Activated CD8-positive, alpha-beta memory T cell treated with anti-CD3 and anti-CD28 coated beads, Interleukin-2, amount 10 ng/mL, durations not matched to agents 7 days and 5 days (primary cell): ENCODE results near the gene MRS2. TPM values are rescaled to one million over a fixed set of nuclear protein-coding genes. Genes with fewer than 3 reads are reported as not detected.

Source experiments
- ATAC-seq: fragments of 150-1000 bp; cut with Tn5 transposase; one replicate; pipeline ENCODE4 v1.10.0; 2021; ENCODE audit warnings: moderate library complexity
- CTCF ChIA-PET: fragments of 350-600 bp; sonication (Branson Sonifier 250); formaldehyde crosslinking; loops from one replicate; lab custom pipeline; 2021; ENCODE audit warnings: antibody characterized with exemption; lab: Charles Lee
- DNase-seq: peaks from one replicate; pipeline ENCODE4 v3.0.0-alpha.2; 2020
- H3K27ac Mint-ChIP-seq: one replicate; pipeline ENCODE4 v1.8.0; 2021; ENCODE audit warnings: mild to moderate bottlenecking, mixed read lengths
- H3K27me3 Mint-ChIP-seq: one replicate; pipeline ENCODE4 v1.8.0; 2021; ENCODE audit warnings: mixed read lengths
- H3K36me3 Mint-ChIP-seq: one replicate; pipeline ENCODE4 v1.8.0; 2021; ENCODE audit warnings: mild to moderate bottlenecking, mixed read lengths
- H3K4me1 Mint-ChIP-seq: one replicate; pipeline ENCODE4 v1.8.0; 2021; ENCODE audit warnings: mixed read lengths
- H3K4me3 Mint-ChIP-seq: one replicate; pipeline ENCODE4 v1.8.0; 2021; ENCODE audit warnings: mild to moderate bottlenecking, moderate library complexity, mixed read lengths
- H3K9me3 Mint-ChIP-seq: one replicate; pipeline ENCODE4 v1.8.0; 2022; ENCODE audit warnings: low read depth, mixed read lengths
- total RNA-seq, 2 experiments: library from RNA; stranded (reverse); gene quantifications; one replicate each; pipeline ENCODE4 v1.2.3, GENCODE V29; 2021

Gene MRS2
- total RNA-seq, 2 experiments from 2014 or later, result 18.4 to 22.1 TPM

DNA sequence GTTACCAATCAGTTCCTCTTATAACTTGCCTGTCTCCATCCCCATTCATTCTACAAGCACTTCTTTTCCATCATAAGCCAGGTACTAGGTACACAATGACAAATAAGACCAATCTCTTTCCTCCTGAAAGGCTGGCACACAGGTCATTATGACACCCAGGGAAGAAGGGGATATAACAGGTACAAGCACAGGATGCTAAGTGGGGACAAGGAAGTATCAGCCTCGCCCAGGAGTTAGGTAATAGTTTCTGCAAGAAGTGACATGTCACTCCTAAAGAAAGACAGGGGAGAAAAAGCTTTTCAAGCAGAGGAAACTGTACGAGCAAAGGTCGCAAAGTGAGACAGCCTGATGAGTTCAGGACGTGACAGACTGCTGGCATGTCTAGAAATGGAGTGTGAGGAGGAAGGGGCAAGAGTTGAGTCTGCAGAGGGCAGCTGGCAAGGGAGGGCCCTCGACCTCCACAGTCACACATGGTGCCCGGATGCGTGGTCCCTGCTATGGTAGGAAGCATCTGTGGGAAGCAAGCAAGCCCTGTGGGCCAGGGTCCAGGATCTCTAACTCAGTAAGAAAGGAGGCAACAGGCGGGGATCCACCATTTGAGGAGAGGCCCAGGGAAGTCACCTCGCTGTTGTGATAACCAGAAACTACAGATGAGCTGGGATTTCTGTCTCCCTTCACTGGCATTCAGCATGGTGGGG is 46.2 kb downstream of the MRS2 start:
- Mint-ChIP-seq H3K27me3 (no peaks in the 10 kb centered on the region), H3K9me3 (no peaks in the 10 kb centered on the region), H3K27ac (no peak overlapping the region), H3K4me3 (no peak overlapping the region), H3K36me3 (no peaks in the 10 kb centered on the region), H3K4me1 (no peaks in the 10 kb centered on the region)
- CTCF ChIA-PET, result no interaction called here
- ATAC-seq (no peak), DNase-seq (no peak)

DNA sequence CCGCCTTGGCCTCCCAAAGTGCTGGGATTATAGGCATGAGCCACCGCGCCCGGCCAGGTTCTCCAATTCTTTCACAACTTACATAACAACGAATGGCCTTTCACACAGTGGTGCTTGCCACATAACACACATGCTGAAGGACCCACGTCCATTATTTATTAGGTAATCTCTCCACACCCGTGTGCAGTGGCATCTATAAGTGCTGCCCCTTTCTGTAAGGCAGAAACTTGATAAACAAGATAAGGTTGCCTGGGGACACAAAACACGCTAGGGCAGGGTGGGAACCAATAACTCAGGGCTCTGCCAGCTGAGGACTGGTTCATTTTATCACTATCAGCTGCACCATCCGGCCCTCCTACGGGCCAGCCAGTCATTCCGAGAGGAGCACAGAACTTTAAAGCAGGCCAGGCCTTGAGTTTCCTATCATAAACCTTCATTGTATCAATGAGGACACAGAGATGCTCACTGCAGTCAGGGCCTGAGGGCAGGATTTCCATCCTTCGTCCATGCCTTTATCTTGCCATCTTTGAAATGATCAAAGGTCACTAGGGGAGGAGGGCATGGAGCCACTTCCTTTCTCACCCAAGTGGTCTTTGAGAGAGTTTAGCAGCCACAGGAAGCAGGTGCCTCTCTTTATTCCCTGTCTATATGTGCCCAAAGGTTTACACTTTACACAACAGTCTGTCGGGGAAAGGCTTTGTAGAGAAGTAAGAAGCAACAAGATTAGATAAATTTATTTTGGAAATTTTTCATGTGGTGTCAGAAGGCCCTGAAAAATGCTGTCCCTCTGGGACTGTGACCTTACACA is 49.0 kb downstream of the MRS2 start:
- H3K4me3 Mint-ChIP-seq, result no peak overlapping the region
- no peak for ATAC-seq

GRCh38 chr6:24453921-24454320 is 51.2 kb downstream of the MRS2 start:
- no peak for ATAC-seq
- no peak overlapping the region for H3K27ac Mint-ChIP-seq

More for the DNA sequence above, 49.0 kb downstream of the MRS2 start:
- Mint-ChIP-seq H3K4me1 (no peaks in the 10 kb centered on the region), H3K36me3 (no peaks in the 10 kb centered on the region), H3K9me3 (no peaks in the 10 kb centered on the region), H3K27me3 (no peaks in the 10 kb centered on the region), H3K27ac (no peak overlapping the region)
- CTCF ChIA-PET, result interaction anchor here (0.7 kb wide), 1 partner anchor 930 kb away, joined by 3 read pairs; no protein-coding TSS in a partner anchor
- peak; percentile 22 for DNase-seq

GRCh38 chr6:24454452-24454851 is 51.7 kb downstream of the MRS2 start:
- Mint-ChIP-seq H3K4me3 (no peak overlapping the region), H3K27me3 (no peaks in the 10 kb centered on the region), H3K27ac (no peak overlapping the region), H3K4me1 (no peaks in the 10 kb centered on the region), H3K36me3 (no peaks in the 10 kb centered on the region), H3K9me3 (no peaks in the 10 kb centered on the region)
- DNase-seq (no peak), ATAC-seq (no peak)
- CTCF ChIA-PET, result interaction anchor here (0.8 kb wide), 1 partner anchor 23 kb away, joined by 3 read pairs; no protein-coding TSS in a partner anchor

More at GRCh38 chr6:24453921-24454320, 51.2 kb downstream of the MRS2 start:
- Mint-ChIP-seq H3K27me3 (no peaks in the 10 kb centered on the region), H3K4me1 (no peaks in the 10 kb centered on the region), H3K36me3 (no peaks in the 10 kb centered on the region), H3K4me3 (no peak overlapping the region), H3K9me3 (no peaks in the 10 kb centered on the region)
- CTCF ChIA-PET, result no interaction called here
- no peak for DNase-seq

GRCh38 chr6:24455061-24455460 is 52.3 kb downstream of the MRS2 start:
- Mint-ChIP-seq H3K27me3 (no peaks in the 10 kb centered on the region), H3K4me1 (no peaks in the 10 kb centered on the region), H3K9me3 (no peaks in the 10 kb centered on the region), H3K4me3 (no peak overlapping the region), H3K36me3 (no peaks in the 10 kb centered on the region), H3K27ac (no peak overlapping the region)
- CTCF ChIA-PET, result interaction anchor here (0.8 kb wide), 1 partner anchor 23 kb away, joined by 3 read pairs; no protein-coding TSS in a partner anchor
- DNase-seq (no peak), ATAC-seq (no peak)

GRCh38 chr6:24458134-24458533 is 55.4 kb downstream of the MRS2 start:
- no peak overlapping the region for H3K4me3 Mint-ChIP-seq
- no peaks in the 10 kb centered on the region for H3K4me1 Mint-ChIP-seq
- H3K9me3 Mint-ChIP-seq, result no peaks in the 10 kb centered on the region
- no peak for ATAC-seq
- H3K27ac Mint-ChIP-seq, result no peak overlapping the region
- DNase-seq, result no peak
- CTCF ChIA-PET, result no interaction called here
- peaks cover under 1% of the 10 kb centered on the region for H3K27me3 Mint-ChIP-seq
- H3K36me3 Mint-ChIP-seq, result no peaks in the 10 kb centered on the region

DNA sequence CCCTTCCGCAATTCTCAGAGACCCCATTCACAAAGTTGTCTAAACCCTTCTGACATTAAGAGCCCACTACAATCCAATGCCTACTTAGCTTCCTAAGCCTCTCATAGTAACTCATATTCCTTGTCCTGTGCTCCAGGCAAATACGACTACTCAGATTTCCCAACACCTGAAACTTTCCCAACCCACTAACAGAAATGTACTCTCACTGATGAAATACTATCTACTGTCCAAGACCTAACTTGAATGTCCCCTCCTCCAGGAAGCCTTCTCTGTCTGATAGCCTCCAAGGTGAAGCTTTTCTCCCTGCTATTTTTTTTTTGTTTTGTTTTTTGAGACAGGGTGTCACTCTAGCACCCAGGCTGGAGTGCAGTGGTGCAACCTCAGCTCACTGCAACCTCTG is 56.2 kb downstream of the MRS2 start:
- H3K4me1 Mint-ChIP-seq, result no peaks in the 10 kb centered on the region

GRCh38 chr6:24460966-24461365 is 58.2 kb downstream of the MRS2 start:
- Mint-ChIP-seq H3K27me3 (peaks cover 3% of the 10 kb centered on the region), H3K4me1 (no peaks in the 10 kb centered on the region), H3K4me3 (no peak overlapping the region), H3K9me3 (no peaks in the 10 kb centered on the region), H3K27ac (no peak overlapping the region), H3K36me3 (no peaks in the 10 kb centered on the region)
- CTCF ChIA-PET, result no interaction called here
- ATAC-seq, result no peak
- no peak for DNase-seq

More for the DNA sequence above, 56.2 kb downstream of the MRS2 start:
- no peak for DNase-seq
- Mint-ChIP-seq H3K27me3 (peaks cover 3% of the 10 kb centered on the region), H3K9me3 (no peaks in the 10 kb centered on the region), H3K27ac (no peak overlapping the region), H3K36me3 (no peaks in the 10 kb centered on the region), H3K4me3 (no peak overlapping the region)
- CTCF ChIA-PET, result interaction anchor here (1.2 kb wide), 1 partner anchor 29 kb away, joined by 3 read pairs; no protein-coding TSS in a partner anchor
- ATAC-seq, result no peak

DNA sequence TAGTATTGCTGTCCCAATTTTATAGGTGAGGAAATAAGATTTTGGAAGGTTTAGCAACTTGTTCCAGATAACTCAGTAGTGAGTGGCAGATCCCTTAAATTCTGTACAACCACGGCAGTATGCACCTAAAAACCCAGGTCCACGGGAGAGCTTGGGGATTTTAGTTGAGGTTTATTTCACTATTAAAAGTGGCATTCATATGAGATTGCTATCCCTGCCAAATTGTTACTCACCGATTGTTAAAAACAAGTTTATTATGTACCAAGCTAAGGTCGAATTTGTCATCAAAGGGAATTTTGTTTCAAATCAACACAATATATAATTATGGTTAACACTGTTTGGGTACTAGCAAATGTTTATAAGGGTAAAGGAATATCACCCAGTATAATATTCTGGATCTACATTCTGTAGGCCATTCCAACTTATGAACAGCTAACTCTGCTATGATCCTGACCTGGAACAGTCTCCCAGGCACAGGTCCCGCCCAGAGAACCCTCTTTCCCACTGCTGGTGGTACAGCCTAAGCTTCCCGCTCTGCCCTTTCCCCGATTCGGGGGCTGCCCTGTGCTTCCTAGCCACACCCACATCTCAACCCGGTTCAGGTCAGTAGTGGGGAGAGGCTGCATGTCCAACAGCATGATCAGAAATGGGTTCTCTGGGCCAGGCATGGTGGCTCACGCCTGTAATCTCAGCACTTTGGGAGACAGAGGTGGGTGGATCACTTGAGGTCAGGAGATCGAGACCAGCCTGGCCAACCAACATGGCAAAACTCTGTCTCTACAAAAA is 61.7 kb downstream of the MRS2 start:
- Mint-ChIP-seq H3K4me3 (no peak overlapping the region), H3K36me3 (no peaks in the 10 kb centered on the region), H3K4me1 (no peaks in the 10 kb centered on the region), H3K27ac (no peak overlapping the region), H3K9me3 (no peaks in the 10 kb centered on the region), H3K27me3 (peaks cover 3% of the 10 kb centered on the region)
- CTCF ChIA-PET, result no interaction called here
- ATAC-seq (no peak), DNase-seq (no peak)

- CTCF ChIA-PET, result no interaction called here
Measured at GRCh38 chr6:24469811-24470210, 67.1 kb downstream of the MRS2 start.

DNA sequence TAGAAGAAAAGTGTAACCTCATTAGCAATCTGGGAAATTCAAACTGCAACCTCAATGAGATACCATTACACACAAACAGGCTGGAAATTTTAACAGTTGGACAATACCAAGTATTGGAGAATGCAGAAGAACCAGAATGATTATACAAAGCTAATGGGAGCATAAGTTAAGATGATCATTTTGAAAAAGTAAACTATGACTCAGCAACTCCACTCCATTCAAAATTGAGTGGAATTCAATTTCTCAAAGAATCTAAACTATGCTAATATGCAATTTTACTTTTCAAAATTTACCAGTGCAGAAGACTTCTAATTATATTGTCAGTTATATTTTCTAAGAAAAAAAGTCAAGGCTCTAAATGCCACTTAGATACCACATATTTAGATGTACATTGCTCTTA is 69.4 kb downstream of the MRS2 start:
- CTCF ChIA-PET, result no interaction called here
- no peaks in the 10 kb centered on the region for H3K36me3 Mint-ChIP-seq
- H3K27ac Mint-ChIP-seq, result no peak overlapping the region
- no peak overlapping the region for H3K4me3 Mint-ChIP-seq
- H3K9me3 Mint-ChIP-seq, result no peaks in the 10 kb centered on the region
- H3K4me1 Mint-ChIP-seq, result no peaks in the 10 kb centered on the region
- DNase-seq, result no peak
- ATAC-seq, result no peak
- H3K27me3 Mint-ChIP-seq, result no peaks in the 10 kb centered on the region

More at GRCh38 chr6:24469811-24470210, 67.1 kb downstream of the MRS2 start:
- Mint-ChIP-seq H3K4me3 (no peak overlapping the region), H3K36me3 (no peaks in the 10 kb centered on the region), H3K27me3 (no peaks in the 10 kb centered on the region), H3K4me1 (no peaks in the 10 kb centered on the region), H3K9me3 (no peaks in the 10 kb centered on the region), H3K27ac (no peak overlapping the region)
- ATAC-seq, result no peak
- DNase-seq, result no peak
